Liver (tissue), 3 donors: ENCODE data around the gene NOS2.

Source experiments
- FOXA1 ChIP-seq: IDR thresholded peaks from 2 replicates; pipeline ENCODE4 v1.6.1; 2016; ENCODE audit warnings: antibody characterized with exemption
- GABPA ChIP-seq, 2 donors: IDR thresholded peaks in 1 of 2; conservative IDR thresholded peaks in 1 of 2; 2 replicates each; pipeline ENCODE4 v1.6.1; 2016; ENCODE audit warnings: antibody characterized with exemption in 2 of 2, mild to moderate bottlenecking in 1 of 2, moderate library complexity in 1 of 2
- JUND ChIP-seq, 2 donors: IDR thresholded peaks; 2 replicates each; pipeline ENCODE4 v1.6.1; 2016; ENCODE audit warnings: antibody characterized with exemption in 2 of 2
- RAD21 ChIP-seq, 2 donors: IDR thresholded peaks; 2 replicates each; pipeline ENCODE4 v1.6.1; 2016; ENCODE audit warnings: antibody characterized with exemption in 2 of 2, mild to moderate bottlenecking in 2 of 2
- TF ChIP-seq, protein P1 (sequence below): IDR thresholded peaks from 2 replicates; pipeline ENCODE4 v1.6.1; 2016; ENCODE audit warnings: antibody characterized with exemption
- TF ChIP-seq, protein P2 (sequence below): fragments of 150-350 bp; IDR thresholded peaks from 2 replicates; pipeline ENCODE4 v1.5.1; 2017; ENCODE audit warnings: improper control_type of control experiment, low read depth, low read length; ENCODE audit not compliant: missing input control
- TF ChIP-seq, protein P3 (sequence below): IDR thresholded peaks from 2 replicates; pipeline ENCODE4 v1.6.1; 2016; ENCODE audit warnings: antibody characterized with exemption
- TF ChIP-seq, protein P4 (sequence below): IDR thresholded peaks from 2 replicates; pipeline ENCODE4 v1.6.1; 2016; ENCODE audit warnings: antibody characterized with exemption, mild to moderate bottlenecking
- TF ChIP-seq, protein P5 (sequence below): IDR thresholded peaks from 2 replicates; pipeline ENCODE4 v1.6.1; 2016; ENCODE audit warnings: antibody characterized with exemption
- donor health status: healthy.
- donor health status: healthy.

DNA sequence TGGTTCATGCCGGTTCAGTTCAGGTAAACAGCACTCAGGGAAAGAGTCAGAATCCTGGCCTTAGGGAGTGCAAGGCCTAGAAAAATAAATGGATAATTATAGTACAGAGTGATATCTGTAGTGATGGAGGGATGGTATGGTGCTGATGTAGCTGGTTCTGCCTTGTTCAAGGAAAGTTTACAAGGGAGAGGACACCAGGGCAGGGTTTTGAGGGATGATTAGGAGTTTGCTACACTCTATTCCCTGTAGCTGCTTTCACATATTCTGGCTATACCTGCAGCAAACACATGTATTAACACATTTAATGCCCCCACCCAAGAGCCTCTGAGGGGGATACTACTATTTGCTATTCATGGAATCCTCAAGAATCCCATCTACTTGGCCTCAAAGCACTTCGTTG, 1.7 kb upstream of the NOS2 start:
- no peak for TF ChIP-seq RAD21 (IDR thresholded peaks at IDR 0.05)
- TF ChIP-seq, protein P1, sequence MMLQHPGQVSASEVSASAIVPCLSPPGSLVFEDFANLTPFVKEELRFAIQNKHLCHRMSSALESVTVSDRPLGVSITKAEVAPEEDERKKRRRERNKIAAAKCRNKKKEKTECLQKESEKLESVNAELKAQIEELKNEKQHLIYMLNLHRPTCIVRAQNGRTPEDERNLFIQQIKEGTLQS: no peak
- TF ChIP-seq, protein P2, sequence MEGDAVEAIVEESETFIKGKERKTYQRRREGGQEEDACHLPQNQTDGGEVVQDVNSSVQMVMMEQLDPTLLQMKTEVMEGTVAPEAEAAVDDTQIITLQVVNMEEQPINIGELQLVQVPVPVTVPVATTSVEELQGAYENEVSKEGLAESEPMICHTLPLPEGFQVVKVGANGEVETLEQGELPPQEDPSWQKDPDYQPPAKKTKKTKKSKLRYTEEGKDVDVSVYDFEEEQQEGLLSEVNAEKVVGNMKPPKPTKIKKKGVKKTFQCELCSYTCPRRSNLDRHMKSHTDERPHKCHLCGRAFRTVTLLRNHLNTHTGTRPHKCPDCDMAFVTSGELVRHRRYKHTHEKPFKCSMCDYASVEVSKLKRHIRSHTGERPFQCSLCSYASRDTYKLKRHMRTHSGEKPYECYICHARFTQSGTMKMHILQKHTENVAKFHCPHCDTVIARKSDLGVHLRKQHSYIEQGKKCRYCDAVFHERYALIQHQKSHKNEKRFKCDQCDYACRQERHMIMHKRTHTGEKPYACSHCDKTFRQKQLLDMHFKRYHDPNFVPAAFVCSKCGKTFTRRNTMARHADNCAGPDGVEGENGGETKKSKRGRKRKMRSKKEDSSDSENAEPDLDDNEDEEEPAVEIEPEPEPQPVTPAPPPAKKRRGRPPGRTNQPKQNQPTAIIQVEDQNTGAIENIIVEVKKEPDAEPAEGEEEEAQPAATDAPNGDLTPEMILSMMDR: no peak
- TF ChIP-seq, protein P3, sequence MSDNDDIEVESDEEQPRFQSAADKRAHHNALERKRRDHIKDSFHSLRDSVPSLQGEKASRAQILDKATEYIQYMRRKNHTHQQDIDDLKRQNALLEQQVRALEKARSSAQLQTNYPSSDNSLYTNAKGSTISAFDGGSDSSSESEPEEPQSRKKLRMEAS: no peak
- no peak for TF ChIP-seq JUND (IDR thresholded peaks at IDR 0.05)
- TF ChIP-seq, protein P4, sequence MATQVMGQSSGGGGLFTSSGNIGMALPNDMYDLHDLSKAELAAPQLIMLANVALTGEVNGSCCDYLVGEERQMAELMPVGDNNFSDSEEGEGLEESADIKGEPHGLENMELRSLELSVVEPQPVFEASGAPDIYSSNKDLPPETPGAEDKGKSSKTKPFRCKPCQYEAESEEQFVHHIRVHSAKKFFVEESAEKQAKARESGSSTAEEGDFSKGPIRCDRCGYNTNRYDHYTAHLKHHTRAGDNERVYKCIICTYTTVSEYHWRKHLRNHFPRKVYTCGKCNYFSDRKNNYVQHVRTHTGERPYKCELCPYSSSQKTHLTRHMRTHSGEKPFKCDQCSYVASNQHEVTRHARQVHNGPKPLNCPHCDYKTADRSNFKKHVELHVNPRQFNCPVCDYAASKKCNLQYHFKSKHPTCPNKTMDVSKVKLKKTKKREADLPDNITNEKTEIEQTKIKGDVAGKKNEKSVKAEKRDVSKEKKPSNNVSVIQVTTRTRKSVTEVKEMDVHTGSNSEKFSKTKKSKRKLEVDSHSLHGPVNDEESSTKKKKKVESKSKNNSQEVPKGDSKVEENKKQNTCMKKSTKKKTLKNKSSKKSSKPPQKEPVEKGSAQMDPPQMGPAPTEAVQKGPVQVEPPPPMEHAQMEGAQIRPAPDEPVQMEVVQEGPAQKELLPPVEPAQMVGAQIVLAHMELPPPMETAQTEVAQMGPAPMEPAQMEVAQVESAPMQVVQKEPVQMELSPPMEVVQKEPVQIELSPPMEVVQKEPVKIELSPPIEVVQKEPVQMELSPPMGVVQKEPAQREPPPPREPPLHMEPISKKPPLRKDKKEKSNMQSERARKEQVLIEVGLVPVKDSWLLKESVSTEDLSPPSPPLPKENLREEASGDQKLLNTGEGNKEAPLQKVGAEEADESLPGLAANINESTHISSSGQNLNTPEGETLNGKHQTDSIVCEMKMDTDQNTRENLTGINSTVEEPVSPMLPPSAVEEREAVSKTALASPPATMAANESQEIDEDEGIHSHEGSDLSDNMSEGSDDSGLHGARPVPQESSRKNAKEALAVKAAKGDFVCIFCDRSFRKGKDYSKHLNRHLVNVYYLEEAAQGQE: no peak
- TF ChIP-seq GABPA (IDR thresholded peaks at IDR 0.05 in 1 of 2, conservative IDR thresholded peaks at IDR 0.05 in 1 of 2): no peak
- TF ChIP-seq FOXA1: no peak
- TF ChIP-seq, protein P5, sequence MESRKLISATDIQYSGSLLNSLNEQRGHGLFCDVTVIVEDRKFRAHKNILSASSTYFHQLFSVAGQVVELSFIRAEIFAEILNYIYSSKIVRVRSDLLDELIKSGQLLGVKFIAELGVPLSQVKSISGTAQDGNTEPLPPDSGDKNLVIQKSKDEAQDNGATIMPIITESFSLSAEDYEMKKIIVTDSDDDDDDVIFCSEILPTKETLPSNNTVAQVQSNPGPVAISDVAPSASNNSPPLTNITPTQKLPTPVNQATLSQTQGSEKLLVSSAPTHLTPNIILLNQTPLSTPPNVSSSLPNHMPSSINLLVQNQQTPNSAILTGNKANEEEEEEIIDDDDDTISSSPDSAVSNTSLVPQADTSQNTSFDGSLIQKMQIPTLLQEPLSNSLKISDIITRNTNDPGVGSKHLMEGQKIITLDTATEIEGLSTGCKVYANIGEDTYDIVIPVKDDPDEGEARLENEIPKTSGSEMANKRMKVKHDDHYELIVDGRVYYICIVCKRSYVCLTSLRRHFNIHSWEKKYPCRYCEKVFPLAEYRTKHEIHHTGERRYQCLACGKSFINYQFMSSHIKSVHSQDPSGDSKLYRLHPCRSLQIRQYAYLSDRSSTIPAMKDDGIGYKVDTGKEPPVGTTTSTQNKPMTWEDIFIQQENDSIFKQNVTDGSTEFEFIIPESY: no peak
